NCI-H510A (cell line): ENCODE data around the gene ABHD17A.

Experiments
- DNase-seq: peaks from one replicate; lab custom pipeline; 2025; lab: John Stamatoyannopoulos, UW

The ABHD17A gene

GRCh38 chr19:1885398-1886119 is at the start of gene ABHD17A:
Gene ABHD17A, minus strand, starts transcription at chr19:1885496. Its CDS starts 3,930 bp downstream, at chr19:1881566.
- DNase-seq = peak; percentile 63

GRCh38 chr19:1933942-1934341 is 48.6 kb upstream of the ABHD17A start:
- DNase-seq = no peak

- no peak for DNase-seq
These were observed 47.9 kb upstream of the ABHD17A start for GRCh38 chr19:1933244-1933643.

- no peak for DNase-seq
These were observed 47.1 kb upstream of the ABHD17A start for GRCh38 chr19:1932395-1932794.

- DNase-seq = no peak
These were observed 46.1 kb upstream of the ABHD17A start for GRCh38 chr19:1931445-1931844.

GRCh38 chr19:1929021-1929742 is 43.9 kb upstream of the ABHD17A start:
- peak; percentile 48 for DNase-seq

GRCh38 chr19:1925544-1925943 is 40.2 kb upstream of the ABHD17A start:
- no peak for DNase-seq

GRCh38 chr19:1924320-1924961 is 39.1 kb upstream of the ABHD17A start:
- DNase-seq = no peak

GRCh38 chr19:1923319-1923718 is 38.0 kb upstream of the ABHD17A start:
- no peak for DNase-seq

- no peak for DNase-seq
These were observed 37.5 kb upstream of the ABHD17A start for GRCh38 chr19:1922803-1923202.

- no peak for DNase-seq
These were observed 36.5 kb upstream of the ABHD17A start for GRCh38 chr19:1921825-1922224.

GRCh38 chr19:1921326-1921725 is 36.0 kb upstream of the ABHD17A start:
- DNase-seq = no peak

- DNase-seq = no peak
These were observed 35.3 kb upstream of the ABHD17A start for GRCh38 chr19:1920644-1921043.

- no peak for DNase-seq
These were observed 33.7 kb upstream of the ABHD17A start for GRCh38 chr19:1918975-1919374.

GRCh38 chr19:1917926-1918325 is 32.6 kb upstream of the ABHD17A start:
- DNase-seq = no peak

- DNase-seq = no peak
These were observed 31.9 kb upstream of the ABHD17A start for GRCh38 chr19:1917146-1917545.

- DNase-seq = no peak
These were observed 29.6 kb upstream of the ABHD17A start for GRCh38 chr19:1914826-1915341.

- no peak for DNase-seq
These were observed 28.7 kb upstream of the ABHD17A start for GRCh38 chr19:1913781-1914577.

GRCh38 chr19:1912760-1913505 is 27.6 kb upstream of the ABHD17A start:
- DNase-seq = no peak

GRCh38 chr19:1911995-1912394 is 26.7 kb upstream of the ABHD17A start:
- DNase-seq = no peak

GRCh38 chr19:1911098-1911497 is 25.8 kb upstream of the ABHD17A start:
- DNase-seq = no peak
